Activated CD8-positive, alpha-beta memory T cell treated with anti-CD3 and anti-CD28 coated beads for 24 hours (primary cell): ENCODE data around the gene SLC2A11.
"Not testable (repeated sequence)": the region's sequence is repeated elsewhere in the genome, so short reads cannot be mapped to it uniquely, and the experiment has no call there.

Experiments
- DNase-seq: peaks from one replicate; pipeline ENCODE4 v3.0.0-alpha.2; 2020

The SLC2A11 gene

GRCh38 chr22:23847310-23847920 is 10.3 kb upstream of the SLC2A11 start:
- no peak for DNase-seq

GRCh38 chr22:23847991-23848864 is 9.4 kb upstream of the SLC2A11 start:
- DNase-seq = no peak

GRCh38 chr22:23849009-23850006 is 8.4 kb upstream of the SLC2A11 start:
- peak; percentile 97 for DNase-seq

DNA sequence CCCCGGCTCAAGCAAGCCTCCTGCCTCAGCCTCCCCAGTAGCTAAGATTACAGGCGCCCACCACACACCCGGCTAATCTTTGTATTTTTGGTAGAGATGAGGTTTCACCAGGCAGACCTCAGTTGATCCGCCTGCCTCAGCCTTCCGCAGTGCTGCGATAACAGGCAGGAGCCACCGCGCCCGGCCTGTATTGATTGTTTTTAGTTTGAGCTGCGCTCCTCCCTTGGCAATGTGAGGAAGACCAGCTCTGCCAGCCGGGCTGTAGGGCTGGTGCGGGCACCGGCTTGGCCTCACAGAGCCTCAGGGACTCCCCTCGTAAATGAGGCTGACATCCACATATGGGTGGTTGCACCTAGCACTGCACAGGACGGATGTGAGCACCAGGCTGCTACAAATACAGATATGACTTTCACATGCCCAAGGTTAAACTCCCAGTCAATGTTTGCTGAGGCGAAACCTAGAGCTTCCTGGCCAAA is 7.5 kb upstream of the SLC2A11 start:
- DNase-seq = no peak

GRCh38 chr22:23856721-23857605 is 712 bp upstream of the SLC2A11 start:
- DNase-seq = no peak

GRCh38 chr22:23858484-23858815 is 775 bp downstream of the SLC2A11 start:
- DNase-seq = no peak

DNA sequence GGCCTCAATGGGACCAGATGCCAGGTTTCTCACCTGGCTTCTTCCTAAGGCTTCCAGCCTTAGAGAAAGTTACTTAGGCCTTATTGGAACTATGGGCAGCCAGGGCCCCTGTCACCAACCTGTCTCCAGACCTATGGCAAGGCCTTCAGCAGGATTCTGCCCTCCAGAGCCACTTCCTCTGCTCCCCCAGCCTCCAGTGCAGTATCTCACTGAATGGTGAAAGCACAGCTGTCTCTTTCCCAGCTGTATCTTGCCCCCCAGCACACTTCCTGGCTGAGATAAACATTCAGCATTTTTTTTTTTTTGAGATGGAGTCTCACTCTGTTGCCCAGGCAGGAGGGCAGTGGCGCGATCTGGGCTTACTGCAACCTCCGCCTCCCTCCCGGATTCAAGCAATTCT is 1.5 kb downstream of the SLC2A11 start:
- no peak for DNase-seq

- not testable (repeated sequence) for DNase-seq
Measured at GRCh38 chr22:23860187-23860586, 2.5 kb downstream of the SLC2A11 start.

GRCh38 chr22:23862103-23862502 is 4.4 kb downstream of the SLC2A11 start:
- DNase-seq = no peak

- not testable (repeated sequence) for DNase-seq
Measured at GRCh38 chr22:23864499-23865154, 7.0 kb downstream of the SLC2A11 start.

- DNase-seq = no peak
Measured at GRCh38 chr22:23868580-23868979, 10.9 kb downstream of the SLC2A11 start.

GRCh38 chr22:23874871-23875270 is 17.2 kb downstream of the SLC2A11 start:
- no peak for DNase-seq

DNA sequence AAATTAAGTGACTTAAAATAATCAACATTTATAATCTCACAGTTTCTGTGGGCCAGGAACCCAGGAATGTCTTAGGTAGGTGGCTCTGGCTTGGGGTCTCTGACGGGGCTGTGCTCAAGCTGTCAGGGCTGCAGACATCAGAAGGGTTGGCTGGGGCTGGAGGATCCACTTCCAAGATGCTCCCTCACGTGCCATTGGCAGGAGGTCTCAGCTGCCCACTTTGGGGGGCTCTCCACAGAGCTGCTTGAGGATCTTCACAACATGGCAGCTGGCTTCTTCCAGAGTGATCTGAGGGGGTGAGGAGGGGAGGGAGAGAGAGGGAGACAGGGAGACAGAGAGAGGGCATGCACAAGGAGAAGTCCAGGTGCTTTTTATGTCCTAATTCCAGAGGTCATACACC is 18.1 kb downstream of the SLC2A11 start:
- DNase-seq = no peak

GRCh38 chr22:23877566-23877965 is 19.9 kb downstream of the SLC2A11 start:
- DNase-seq = no peak

DNA sequence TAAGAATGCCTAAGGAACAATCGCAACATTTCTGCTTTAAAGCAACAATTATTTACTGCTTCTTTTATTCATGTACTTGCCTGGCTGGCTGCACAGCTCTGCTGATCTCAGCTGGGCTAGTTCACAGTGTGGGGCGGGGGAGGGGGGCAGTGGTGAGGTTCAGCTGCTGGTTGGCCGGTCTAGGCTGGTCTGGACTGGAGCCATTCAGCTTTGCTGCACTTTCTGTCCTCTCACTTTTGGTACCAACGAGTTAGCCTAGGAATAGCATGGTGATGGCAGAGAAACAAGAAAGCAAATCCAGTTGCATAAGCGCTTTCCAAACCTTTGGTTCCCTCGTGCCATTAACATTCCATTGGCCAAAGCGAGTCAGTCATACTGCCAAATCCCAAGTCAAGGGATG is 20.5 kb downstream of the SLC2A11 start:
- DNase-seq = no peak

GRCh38 chr22:23882370-23882769 is 24.7 kb downstream of the SLC2A11 start:
- DNase-seq = no peak

GRCh38 chr22:23883658-23884057 is 26.0 kb downstream of the SLC2A11 start:
- DNase-seq = no peak

- no peak for DNase-seq
Measured at GRCh38 chr22:23884140-23884539, 26.5 kb downstream of the SLC2A11 start.

DNA sequence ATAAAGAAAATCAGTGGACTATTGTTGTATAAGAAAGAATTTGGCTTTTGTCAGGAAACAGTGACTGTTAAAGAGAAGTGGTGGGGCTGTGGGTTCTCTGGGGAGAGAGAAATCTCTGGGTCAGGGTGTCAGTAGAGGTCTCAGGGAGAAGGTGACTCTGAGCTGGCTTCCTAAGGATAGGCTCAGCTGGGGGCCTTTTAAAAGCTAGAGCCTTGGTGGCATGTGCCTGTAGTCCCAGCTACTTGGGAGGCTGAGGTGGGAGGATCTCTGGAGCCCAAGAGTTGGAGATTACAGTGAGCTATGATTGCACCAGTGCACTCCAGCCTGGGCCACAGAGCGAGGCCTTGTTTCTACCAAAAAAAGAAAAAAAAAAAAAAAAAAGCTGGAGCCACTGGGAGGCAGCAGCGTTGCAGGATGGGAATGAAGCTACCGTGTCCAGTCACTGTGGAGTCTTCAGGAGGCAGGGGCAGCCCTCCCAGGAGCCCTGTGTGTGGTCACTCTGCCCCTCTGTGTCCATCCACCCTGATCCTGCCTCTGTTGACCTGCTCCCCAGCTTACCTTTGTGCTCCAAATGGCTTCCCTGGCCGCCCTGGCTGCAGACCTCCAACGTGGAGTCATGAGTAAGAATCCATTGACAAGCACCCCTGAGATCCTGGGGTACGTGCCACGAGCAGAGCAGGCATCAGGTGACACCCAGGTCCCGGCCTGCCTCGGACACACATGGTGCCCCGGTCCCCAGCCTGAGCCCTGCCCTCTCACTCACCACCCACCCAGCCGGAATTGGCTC is 31.1 kb downstream of the SLC2A11 start:
- DNase-seq = no peak

DNA sequence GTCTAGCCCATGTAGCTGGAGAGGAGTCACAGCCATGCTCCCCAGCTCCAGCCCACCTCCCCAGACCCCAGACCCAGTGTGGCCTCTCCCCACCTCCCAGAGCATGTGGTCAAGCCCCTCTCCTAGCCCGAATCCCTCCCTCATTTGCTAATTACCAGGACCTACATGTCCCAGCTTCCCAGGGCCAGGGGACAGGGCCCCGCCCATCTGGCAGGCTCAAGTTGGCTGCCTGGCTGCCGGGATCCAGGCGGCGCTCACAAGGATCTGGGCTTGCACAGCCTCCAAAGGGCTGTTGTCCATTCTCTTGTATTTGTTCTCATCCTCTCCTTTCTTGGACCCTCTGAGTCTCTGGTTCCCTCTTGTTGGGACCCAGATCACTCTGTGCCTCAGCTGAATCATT is 31.9 kb downstream of the SLC2A11 start:
- DNase-seq = no peak

GRCh38 chr22:23891726-23892125 is 34.1 kb downstream of the SLC2A11 start:
- DNase-seq = no peak
